Fibroblast of lung (primary cell): ENCODE measurements around the gene SYTL1. TPM values are rescaled to one million over a fixed set of nuclear protein-coding genes. Genes with fewer than 3 reads are reported as not detected.
A peak's percentile ranks its signal among the peaks of the same experiment; 100 is the strongest.

Source experiments
- DNase-seq, 2 donors: peaks; one replicate each; pipeline versions ENCODE4 v3.0.0 to v3.0.0-alpha.2; 2010; ENCODE audit warnings: low read depth in 2 of 2
- H2AFZ ChIP-seq: 2 replicates; pipeline ENCODE4 v1.5.1; 2012; ENCODE audit warnings: low read length, control low read depth, inconsistent platforms
- H3K27ac ChIP-seq: 2 replicates; pipeline ENCODE4 v1.5.1; 2011; ENCODE audit warnings: low read length, control low read depth; ENCODE audit not compliant: insufficient read depth
- H3K27me3 ChIP-seq: 2 replicates; pipeline ENCODE4 v1.5.1; 2011; ENCODE audit warnings: mild to moderate bottlenecking, low read length; ENCODE audit not compliant: control insufficient read depth, insufficient read depth
- H3K36me3 ChIP-seq: 2 replicates; pipeline ENCODE4 v1.5.1; 2011; ENCODE audit warnings: low read length; ENCODE audit not compliant: control insufficient read depth, insufficient read depth
- H3K4me1 ChIP-seq: 2 replicates; pipeline ENCODE4 v1.5.1; 2011; ENCODE audit warnings: low read length; ENCODE audit not compliant: control insufficient read depth, insufficient read depth; ENCODE audit errors: extremely low read depth
- H3K4me2 ChIP-seq: 2 replicates; pipeline ENCODE4 v1.5.1; 2011; ENCODE audit warnings: low read length, control low read depth; ENCODE audit not compliant: insufficient read depth; ENCODE audit errors: extremely low read depth
- H3K4me3 ChIP-seq, 4 experiments: fragments of 200-600 bp in 1 of 4; sonication (generic) in 1 of 4; replicated peaks in 1 of 4; 2 replicates each; pipeline ENCODE4 v1.5.1; 2011 to 2016; ENCODE audit warnings: low read length in 4 of 4, low read depth in 3 of 4, mild to moderate bottlenecking in 3 of 4, control low read depth in 2 of 4, inconsistent platforms in 1 of 4, mixed read lengths in 1 of 4; ENCODE audit not compliant: insufficient read depth in 1 of 4; ENCODE audit errors: control extremely low read depth in 1 of 4
- H3K79me2 ChIP-seq: 2 replicates; pipeline ENCODE4 v1.5.1; 2012; ENCODE audit warnings: mild to moderate bottlenecking, low read length, inconsistent platforms; ENCODE audit not compliant: control insufficient read depth, insufficient read depth
- H3K9ac ChIP-seq: 2 replicates; pipeline ENCODE4 v1.5.1; 2011; ENCODE audit warnings: mild to moderate bottlenecking, low read length, control low read depth; ENCODE audit not compliant: insufficient read depth
- H3K9me3 ChIP-seq: 2 replicates; pipeline ENCODE4 v1.5.1; 2012; ENCODE audit warnings: low read depth, low read length; ENCODE audit not compliant: control insufficient read depth, insufficient read depth
- H4K20me1 ChIP-seq: 2 replicates; pipeline ENCODE4 v1.5.1; 2011; ENCODE audit warnings: low read length; ENCODE audit not compliant: control insufficient read depth, insufficient read depth; ENCODE audit errors: extremely low read depth
- EZH2 ChIP-seq: IDR thresholded peaks from 2 replicates; pipeline ENCODE4 v1.5.1; 2012; ENCODE audit warnings: low read length, control low read depth, mild to moderate bottlenecking; ENCODE audit errors: missing control alignments
- polyA plus RNA-seq, 2 donors: library from polyadenylated mRNA; depleted of rRNA in 1 of 2; stranded (reverse) in 1 of 2; unstranded in 1 of 2; fragments of >200 nt; gene quantifications; 2 replicates each; pipeline ENCODE4 v1.2.1, GENCODE V29; 2011 to 2012; ENCODE audit warnings: missing spikeins in 1 of 2
- total RNA-seq: library from RNA; depleted of rRNA; stranded (reverse); fragments of >200 nt; gene quantifications from 2 replicates; pipeline ENCODE4 v1.2.1, GENCODE V29; 2014
- TF ChIP-seq, protein P1 (sequence below), 2 donors: IDR thresholded peaks in 1 of 2; conservative IDR thresholded peaks in 1 of 2; 1 replicate in 1 of 2; 2 replicates in 1 of 2; pipeline ENCODE4 v1.5.1; 2011 to 2012; ENCODE audit warnings: low read length in 2 of 2, control low read depth in 1 of 2, inconsistent platforms in 1 of 2, low read depth in 1 of 2, mild to moderate bottlenecking in 1 of 2

Gene SYTL1
- total and polyA plus RNA-seq, 2 donors (not counting 1 experiment from before 2014, with no cell fraction given) = 0.02 to 0.17 TPM

GRCh38 chr1:27318136-27318535, 23.7 kb upstream of the SYTL1 start:
- no peak for DNase-seq

GRCh38 chr1:27318596-27318995, 23.2 kb upstream of the SYTL1 start:
- H4K20me1 ChIP-seq = no peaks in the 10 kb centered on the region
- no peak overlapping the region for H3K4me3 ChIP-seq
- TF ChIP-seq, protein P1, sequence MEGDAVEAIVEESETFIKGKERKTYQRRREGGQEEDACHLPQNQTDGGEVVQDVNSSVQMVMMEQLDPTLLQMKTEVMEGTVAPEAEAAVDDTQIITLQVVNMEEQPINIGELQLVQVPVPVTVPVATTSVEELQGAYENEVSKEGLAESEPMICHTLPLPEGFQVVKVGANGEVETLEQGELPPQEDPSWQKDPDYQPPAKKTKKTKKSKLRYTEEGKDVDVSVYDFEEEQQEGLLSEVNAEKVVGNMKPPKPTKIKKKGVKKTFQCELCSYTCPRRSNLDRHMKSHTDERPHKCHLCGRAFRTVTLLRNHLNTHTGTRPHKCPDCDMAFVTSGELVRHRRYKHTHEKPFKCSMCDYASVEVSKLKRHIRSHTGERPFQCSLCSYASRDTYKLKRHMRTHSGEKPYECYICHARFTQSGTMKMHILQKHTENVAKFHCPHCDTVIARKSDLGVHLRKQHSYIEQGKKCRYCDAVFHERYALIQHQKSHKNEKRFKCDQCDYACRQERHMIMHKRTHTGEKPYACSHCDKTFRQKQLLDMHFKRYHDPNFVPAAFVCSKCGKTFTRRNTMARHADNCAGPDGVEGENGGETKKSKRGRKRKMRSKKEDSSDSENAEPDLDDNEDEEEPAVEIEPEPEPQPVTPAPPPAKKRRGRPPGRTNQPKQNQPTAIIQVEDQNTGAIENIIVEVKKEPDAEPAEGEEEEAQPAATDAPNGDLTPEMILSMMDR (conservative IDR thresholded peaks at IDR 0.05 in 1 of 2, IDR thresholded peaks at IDR 0.05 in 1 of 2; ENCODE audit: low read depth in 1 of 2, low read length in 2 of 2) = no peak
- TF ChIP-seq EZH2 = no peak
- no peaks in the 10 kb centered on the region for H3K27me3 ChIP-seq
- peaks cover 15% of the 10 kb centered on the region for H3K79me2 ChIP-seq
- H2AFZ ChIP-seq = peak overlapping the region; percentile 86
- H3K27ac ChIP-seq = no peak overlapping the region
- H3K36me3 ChIP-seq = no peaks in the 10 kb centered on the region
- H3K9ac ChIP-seq = no peak overlapping the region
- peaks cover 8% of the 10 kb centered on the region for H3K4me1 ChIP-seq
- DNase-seq = peak in 1 of 2 donors; percentile 22
- no peaks in the 10 kb centered on the region for H3K9me3 ChIP-seq
- peak overlapping the region; percentile 68 for H3K4me2 ChIP-seq

More at GRCh38 chr1:27318136-27318535, 23.7 kb upstream of the SYTL1 start:
- Histone ChIP-seq H2AFZ (peak overlapping the region; percentile 86), H3K9me3 (no peaks in the 10 kb centered on the region), H4K20me1 (no peaks in the 10 kb centered on the region), H3K27ac (no peak overlapping the region), H3K4me2 (peak overlapping the region; percentile 68), H3K36me3 (no peaks in the 10 kb centered on the region), H3K4me3 (no peak overlapping the region), H3K4me1 (peaks cover 8% of the 10 kb centered on the region), H3K27me3 (no peaks in the 10 kb centered on the region), H3K79me2 (peaks cover 10% of the 10 kb centered on the region), H3K9ac (no peak overlapping the region)
- TF ChIP-seq EZH2 = no peak
- TF ChIP-seq, protein P1 (conservative IDR thresholded peaks at IDR 0.05 in 1 of 2, IDR thresholded peaks at IDR 0.05 in 1 of 2; ENCODE audit: low read depth in 1 of 2, low read length in 2 of 2) = no peak

DNA sequence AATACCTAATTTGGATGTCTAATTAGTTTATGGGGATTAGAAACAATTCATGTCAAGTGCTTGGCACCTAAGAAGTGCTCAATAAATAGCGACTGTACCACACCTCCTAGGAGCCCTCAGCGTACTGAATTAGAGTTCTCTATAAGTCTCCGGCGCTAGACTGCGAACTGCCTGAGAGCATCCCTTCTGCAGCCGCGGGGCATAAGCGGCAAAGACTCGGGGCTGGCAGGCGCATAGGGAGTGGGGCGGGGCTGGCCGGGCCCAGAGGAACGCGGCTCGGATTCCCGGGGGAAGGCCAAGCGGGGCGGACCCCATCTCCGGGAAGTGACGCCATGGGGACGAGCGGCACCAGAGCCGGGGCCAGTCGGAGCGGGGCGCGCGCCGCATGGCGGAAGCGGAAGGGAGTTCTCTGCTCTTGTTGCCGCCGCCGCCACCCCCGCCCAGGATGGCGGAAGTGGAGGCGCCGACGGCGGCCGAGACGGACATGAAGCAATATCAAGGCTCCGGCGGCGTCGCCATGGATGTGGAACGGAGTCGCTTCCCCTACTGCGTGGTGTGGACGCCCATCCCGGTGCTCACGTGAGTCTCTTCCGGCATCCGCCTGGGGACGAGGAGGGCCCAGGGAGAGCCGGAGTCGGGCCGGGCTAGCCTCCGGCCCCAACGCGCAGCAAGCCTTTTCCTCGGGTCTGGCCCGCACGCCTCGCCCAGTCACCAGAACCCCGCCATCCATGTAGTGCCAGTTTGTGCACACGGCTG, 19.8 kb upstream of the SYTL1 start, which contains the start of gene TMEM222:
Gene TMEM222, plus strand, starts transcription at position 351 of the 756 bp plus-strand sequence. Its CDS starts 35 bp downstream, at position 386.
- Histone ChIP-seq H3K27ac (peak within 1 kb of the TSS; percentile 98), H3K4me2 (peak within 1 kb of the TSS; percentile 90), H3K4me1 (peaks cover 10% of the 10 kb centered on the region), H3K36me3 (peaks cover 8% of the 10 kb centered on the region), H3K9me3 (no peaks in the 10 kb centered on the region), H4K20me1 (no peaks in the 10 kb centered on the region), H3K9ac (peak within 1 kb of the TSS; percentile 98), H3K4me3 (peak within 1 kb of the TSS; percentile 66 to 100 (median 93)), H3K79me2 (peaks cover 45% of the 10 kb centered on the region), H2AFZ (peak within 1 kb of the TSS; percentile 94), H3K27me3 (no peaks in the 10 kb centered on the region)
- TF ChIP-seq, protein P1 (conservative IDR thresholded peaks at IDR 0.05 in 1 of 2, IDR thresholded peaks at IDR 0.05 in 1 of 2; ENCODE audit: low read depth in 1 of 2, low read length in 2 of 2) = no peak
- no peak for TF ChIP-seq EZH2
- DNase-seq = peak; percentile 96 to 97
